ENCODE measurements around the gene ZNF775. TPM values are rescaled to one million over a fixed set of nuclear protein-coding genes. Genes with fewer than 3 reads are reported as not detected.

ZNF775 gene
- total and polyA plus RNA-seq, 2 experiments from 2014 or later = 0.75 to 3.9 TPM

DNA sequence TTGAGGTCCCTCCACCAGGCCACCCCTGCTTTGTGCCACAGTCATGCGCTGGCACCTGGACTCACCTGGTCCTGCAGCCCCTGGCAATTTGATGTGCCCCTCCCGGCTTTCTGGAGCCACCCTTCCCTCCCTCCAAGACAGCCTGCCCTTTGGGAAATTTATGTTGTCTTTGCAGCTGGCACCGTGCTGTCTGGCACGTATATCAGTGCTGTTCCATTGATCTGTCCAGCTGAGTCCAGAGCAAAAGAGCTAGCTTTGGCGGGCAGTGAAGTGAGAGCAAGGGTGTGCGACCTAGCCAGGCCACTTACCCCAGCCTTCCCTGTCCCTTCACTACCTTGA lies 43.4 kb upstream of the ZNF775 start:
- no peak overlapping the region for H2AFZ ChIP-seq
- no peak for TF ChIP-seq EZH2phosphoT487 (IDR thresholded peaks at IDR 0.05; ENCODE audit: insufficient read depth, low read depth)
- H3K4me3 ChIP-seq = no peak overlapping the region
- no peak overlapping the region for H3K27ac ChIP-seq
- no peak for DNase-seq
- H3K4me2 ChIP-seq (ENCODE audit: unreplicated experiment) = no peak overlapping the region
- H3K9me2 ChIP-seq (ENCODE audit: insufficient read depth) = no peaks in the 10 kb centered on the region
- in situ Hi-C loops (cut with MboI) = no loop called here
- H4K20me1 ChIP-seq (ENCODE audit: insufficient read depth) = no peaks in the 10 kb centered on the region
- no peaks in the 10 kb centered on the region for H3K36me3 ChIP-seq (ENCODE audit: low read depth)
- no peak overlapping the region for H3K9ac ChIP-seq
- H3K9me3 ChIP-seq (ENCODE audit: low read depth) = no peaks in the 10 kb centered on the region
- WGBS, 2 experiments (ENCODE audit: low coverage in 1 of 2, low lambda C conversion rate in 2 of 2, missing lambda C conversion rate in 2 of 2) = 41 to 50% methylated on average over 6 of the region's 6 CpGs
- no peaks in the 10 kb centered on the region for H3K79me2 ChIP-seq (ENCODE audit: insufficient read depth)
- H3K4me1 ChIP-seq (ENCODE audit: insufficient read depth) = 0 out of 2 replicates have a peak, but pooled peaks cover 4% of the 10 kb centered on the region
- no peaks in the 10 kb centered on the region for H3F3A ChIP-seq (ENCODE audit: insufficient read depth)
- peaks cover under 1% of the 10 kb centered on the region; the same call in 1 of the 2 replicates for H3K27me3 ChIP-seq (replicated peaks; ENCODE audit: insufficient read depth)

DNA sequence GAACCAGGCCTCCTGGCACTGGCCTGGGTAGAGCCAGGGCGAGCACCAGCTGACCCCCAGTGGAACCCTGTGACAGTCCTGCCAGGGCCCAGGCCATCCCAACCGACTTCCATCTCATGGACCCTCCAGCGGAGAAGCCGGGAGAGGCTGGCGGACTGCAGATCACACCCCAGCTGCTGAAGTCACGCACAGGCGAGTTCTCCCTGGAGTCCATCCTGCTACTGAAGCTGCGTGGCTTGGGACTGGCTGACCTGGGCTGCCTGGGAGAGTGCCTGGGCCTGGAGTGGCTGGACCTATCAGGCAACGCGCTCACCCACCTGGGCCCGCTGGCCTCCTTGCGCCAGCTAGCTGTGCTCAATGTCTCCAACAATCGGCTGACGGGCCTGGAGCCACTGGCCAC lies 42.4 kb upstream of the ZNF775 start:
- no peak overlapping the region for H3K4me2 ChIP-seq (ENCODE audit: unreplicated experiment)
- TF ChIP-seq EZH2 (IDR thresholded peaks at IDR 0.05; ENCODE audit: insufficient read depth, poor library complexity, severe bottlenecking) = no peak
- no peak for TF ChIP-seq EZH2phosphoT487 (IDR thresholded peaks at IDR 0.05; ENCODE audit: insufficient read depth, low read depth)
- no peak overlapping the region for H3K4me3 ChIP-seq
- DNase-seq = no peak
- no peaks in the 10 kb centered on the region for H3K79me2 ChIP-seq (ENCODE audit: insufficient read depth)
- H2AFZ ChIP-seq = no peak overlapping the region
- in situ Hi-C loops (cut with MboI) = no loop called here
- no peak overlapping the region for H3K9ac ChIP-seq
- no peaks in the 10 kb centered on the region for H3F3A ChIP-seq (ENCODE audit: insufficient read depth)
- H3K4me1 ChIP-seq (ENCODE audit: insufficient read depth) = 0 out of 2 replicates have a peak, but pooled peaks cover 4% of the 10 kb centered on the region
- H3K9me3 ChIP-seq (ENCODE audit: low read depth) = no peaks in the 10 kb centered on the region
- no peaks in the 10 kb centered on the region for H3K36me3 ChIP-seq (ENCODE audit: low read depth)
- no peak overlapping the region for H3K27ac ChIP-seq
- H3K9me2 ChIP-seq (ENCODE audit: insufficient read depth) = no peaks in the 10 kb centered on the region
- no peaks in the 10 kb centered on the region for H4K20me1 ChIP-seq (ENCODE audit: insufficient read depth)
- H3K27me3 ChIP-seq (replicated peaks; ENCODE audit: insufficient read depth) = peaks cover 7% of the 10 kb centered on the region; the same call in 1 of the 2 replicates
- WGBS, 2 experiments (ENCODE audit: low coverage in 1 of 2, low lambda C conversion rate in 2 of 2, missing lambda C conversion rate in 2 of 2) = 88 to 90% methylated on average over 13 to 14 of the region's 14 CpGs

- no peaks in the 10 kb centered on the region for H3K9me3 ChIP-seq (ENCODE audit: low read depth)
- no peak overlapping the region for H2AFZ ChIP-seq
- no peaks in the 10 kb centered on the region for H3F3A ChIP-seq (ENCODE audit: insufficient read depth)
- DNase-seq = no peak
- TF ChIP-seq EZH2 (IDR thresholded peaks at IDR 0.05; ENCODE audit: insufficient read depth, poor library complexity, severe bottlenecking) (no peak), EZH2phosphoT487 (IDR thresholded peaks at IDR 0.05; ENCODE audit: insufficient read depth, low read depth) (no peak)
- no peaks in the 10 kb centered on the region for H3K36me3 ChIP-seq (ENCODE audit: low read depth)
- H3K4me1 ChIP-seq (ENCODE audit: insufficient read depth) = 0 out of 2 replicates have a peak, but pooled peaks cover 4% of the 10 kb centered on the region
- H3K79me2 ChIP-seq (ENCODE audit: insufficient read depth) = no peaks in the 10 kb centered on the region
- H3K9me2 ChIP-seq (ENCODE audit: insufficient read depth) = no peaks in the 10 kb centered on the region
- no peaks in the 10 kb centered on the region for H4K20me1 ChIP-seq (ENCODE audit: insufficient read depth)
- no peak overlapping the region for H3K27ac ChIP-seq
- 90 to 94% methylated on average over 16 to 18 of the region's 18 CpGs for WGBS, 2 experiments (ENCODE audit: low coverage in 1 of 2, low lambda C conversion rate in 2 of 2, missing lambda C conversion rate in 2 of 2)
- no peak overlapping the region for H3K4me2 ChIP-seq (ENCODE audit: unreplicated experiment)
- no peak overlapping the region for H3K9ac ChIP-seq
- H3K4me3 ChIP-seq = no peak overlapping the region
- in situ Hi-C loops (cut with MboI) = no loop called here
- peaks cover 11% of the 10 kb centered on the region for H3K27me3 ChIP-seq (replicated peaks; ENCODE audit: insufficient read depth)
Observed at GRCh38 chr7:150337179-150337578, 42.0 kb upstream of the ZNF775 start.

DNA sequence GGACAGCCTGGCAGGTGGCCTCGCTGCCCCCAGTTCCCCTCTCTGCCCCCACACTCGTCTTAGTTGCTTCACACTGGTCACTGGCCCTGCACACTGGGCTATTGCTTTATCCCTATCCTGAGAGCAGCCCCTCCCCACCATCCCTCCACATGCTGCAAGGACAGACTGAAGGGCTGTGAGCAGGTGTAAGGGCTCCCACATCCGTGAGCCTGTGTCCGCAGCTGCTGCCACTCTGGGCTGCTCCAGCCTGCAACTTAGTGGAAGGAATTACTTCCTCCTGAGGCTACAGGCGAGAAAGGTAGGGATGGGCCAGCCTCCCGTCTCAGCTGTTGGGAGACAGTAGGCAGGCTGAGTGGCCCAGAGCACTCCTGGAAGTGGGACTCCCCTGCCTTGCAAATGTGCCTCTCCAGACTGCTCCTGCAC lies 41.5 kb upstream of the ZNF775 start:
- Histone ChIP-seq H3K4me2 (ENCODE audit: unreplicated experiment) (no peak overlapping the region), H4K20me1 (ENCODE audit: insufficient read depth) (no peaks in the 10 kb centered on the region), H3K27ac (no peak overlapping the region), H3K4me1 (ENCODE audit: insufficient read depth) (0 out of 2 replicates have a peak, but pooled peaks cover 4% of the 10 kb centered on the region), H3K9ac (no peak overlapping the region), H3K36me3 (ENCODE audit: low read depth) (no peaks in the 10 kb centered on the region), H3K27me3 (replicated peaks; ENCODE audit: insufficient read depth) (peaks cover 16% of the 10 kb centered on the region), H3K79me2 (ENCODE audit: insufficient read depth) (no peaks in the 10 kb centered on the region), H3K9me2 (ENCODE audit: insufficient read depth) (no peaks in the 10 kb centered on the region), H2AFZ (no peak overlapping the region), H3F3A (ENCODE audit: insufficient read depth) (no peaks in the 10 kb centered on the region), H3K4me3 (no peak overlapping the region), H3K9me3 (ENCODE audit: low read depth) (no peaks in the 10 kb centered on the region)
- in situ Hi-C loops (cut with MboI) = no loop called here
- no peak for TF ChIP-seq EZH2phosphoT487 (IDR thresholded peaks at IDR 0.05; ENCODE audit: insufficient read depth, low read depth)
- no peak for TF ChIP-seq EZH2 (IDR thresholded peaks at IDR 0.05; ENCODE audit: insufficient read depth, poor library complexity, severe bottlenecking)
- DNase-seq = no peak
- 74 to 82% methylated on average over 6 of the region's 6 CpGs for WGBS, 2 experiments (ENCODE audit: low coverage in 1 of 2, low lambda C conversion rate in 2 of 2, missing lambda C conversion rate in 2 of 2)
